ENCODE measurements around the gene SEMA5A.

SEMA5A gene

DNA sequence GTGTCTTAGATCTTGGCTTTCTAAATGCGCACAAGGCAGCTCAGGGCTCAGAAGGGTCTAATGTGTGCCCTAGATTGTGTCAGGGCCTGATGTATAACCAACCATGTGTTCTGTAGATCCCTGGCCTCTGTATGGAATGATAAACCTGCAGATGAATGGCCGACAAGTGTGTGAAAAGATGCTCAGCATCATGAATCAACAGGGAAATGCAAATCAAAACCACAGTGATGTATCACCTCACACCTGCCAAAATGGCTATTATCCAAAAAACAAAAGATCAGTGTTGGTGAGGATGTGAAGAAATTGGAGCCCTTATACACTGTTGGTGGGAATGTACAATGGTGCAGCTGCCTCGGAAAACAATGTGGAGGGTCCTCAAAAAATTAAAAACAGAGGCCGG is 489.8 kb downstream of the SEMA5A start:
- no peak for DNase-seq

DNA sequence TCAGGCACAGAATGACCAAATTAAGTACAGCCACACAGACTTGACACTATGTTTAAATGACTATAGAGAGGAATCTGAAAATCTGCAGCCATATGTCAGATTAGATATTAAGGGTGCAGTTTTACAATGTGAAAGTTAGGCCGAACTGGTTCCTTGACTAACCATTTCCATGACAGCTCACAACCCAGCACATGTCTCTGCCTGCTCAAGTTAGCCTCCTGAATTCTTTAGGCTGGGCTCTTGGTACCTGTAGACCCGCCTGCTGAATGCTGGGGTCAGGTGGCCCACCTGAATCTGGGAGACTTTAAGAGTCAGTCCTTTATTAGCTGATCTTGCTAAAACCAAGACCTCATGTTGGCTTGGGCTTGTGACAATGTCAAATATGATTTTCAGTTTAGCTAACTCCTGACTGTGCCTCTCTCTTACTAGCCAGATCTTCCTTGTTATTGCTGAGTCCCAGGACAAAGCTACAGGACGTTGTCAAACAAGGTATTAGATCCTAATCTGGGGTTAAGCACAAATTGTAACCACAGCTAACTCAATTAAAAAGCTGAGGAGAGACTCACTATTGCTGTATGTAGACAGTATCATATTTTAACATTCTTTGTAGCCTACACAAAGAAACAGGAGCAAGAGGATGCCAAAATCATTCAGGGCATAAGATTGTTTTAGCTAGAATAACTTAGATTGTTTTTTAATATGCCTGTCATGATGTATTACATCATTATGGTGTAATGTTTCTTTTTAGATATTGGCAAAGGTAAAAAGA is 490.9 kb downstream of the SEMA5A start:
- DNase-seq = peak; percentile 46

GRCh38 chr5:9054322-9054721 is 491.6 kb downstream of the SEMA5A start:
- DNase-seq = no peak

DNA sequence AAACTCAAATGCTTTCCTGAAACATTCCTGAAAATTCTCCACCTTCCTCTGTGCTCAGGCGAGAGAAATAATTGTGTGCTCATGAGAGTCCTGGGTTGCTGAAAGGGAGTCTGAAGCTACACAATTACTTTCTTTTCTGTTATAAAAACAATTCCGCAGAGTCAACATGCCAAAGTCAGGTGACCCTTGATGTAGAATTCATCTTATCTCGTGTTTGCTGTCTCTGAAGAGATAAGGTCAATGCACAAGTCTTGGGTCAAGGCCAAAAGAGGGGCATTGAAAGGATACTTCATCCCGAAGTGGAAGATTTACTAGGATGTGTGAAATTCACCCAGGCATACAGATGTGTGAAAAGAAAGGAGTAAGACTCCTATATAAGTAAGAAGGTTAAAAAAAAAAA is 493.5 kb downstream of the SEMA5A start:
- DNase-seq = no peak

GRCh38 chr5:9051779-9052178 is 494.1 kb downstream of the SEMA5A start:
- DNase-seq = no peak

GRCh38 chr5:9047932-9048331 is 497.9 kb downstream of the SEMA5A start:
- no peak for DNase-seq

DNA sequence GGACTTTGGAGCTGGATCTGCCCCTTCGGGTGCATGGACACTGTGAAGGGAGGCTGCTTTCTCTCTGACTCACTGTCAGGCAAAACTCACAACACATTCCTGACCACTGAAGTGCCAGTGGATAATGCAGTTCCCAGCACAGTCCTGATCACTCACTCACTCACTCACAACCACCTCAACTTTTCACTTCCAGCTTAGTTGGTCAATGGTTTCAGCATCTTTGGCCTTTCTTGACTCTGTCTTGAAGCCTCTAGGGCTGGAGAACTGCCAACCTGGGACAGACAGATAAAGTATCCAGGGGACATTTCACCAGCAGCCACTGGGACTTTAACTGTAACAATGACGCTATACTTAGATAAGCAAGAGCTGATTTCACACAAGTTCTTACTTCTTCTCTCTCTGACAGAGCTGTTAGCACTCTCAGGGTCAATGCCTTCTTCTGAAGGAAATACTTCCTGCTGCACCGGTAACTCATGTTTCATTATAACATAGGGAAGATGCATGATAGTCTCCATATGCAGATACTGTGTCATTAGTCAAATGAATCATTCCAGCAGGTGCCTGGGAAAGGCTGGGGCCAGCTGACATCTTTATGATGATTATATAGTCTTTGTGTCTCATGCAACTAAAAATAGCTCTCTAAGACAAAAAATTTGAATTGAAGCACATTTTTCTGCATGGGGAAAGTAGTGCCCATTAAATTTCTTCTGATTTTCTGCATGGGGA is 499.0 kb downstream of the SEMA5A start:
- peak; percentile 99 for DNase-seq

DNA sequence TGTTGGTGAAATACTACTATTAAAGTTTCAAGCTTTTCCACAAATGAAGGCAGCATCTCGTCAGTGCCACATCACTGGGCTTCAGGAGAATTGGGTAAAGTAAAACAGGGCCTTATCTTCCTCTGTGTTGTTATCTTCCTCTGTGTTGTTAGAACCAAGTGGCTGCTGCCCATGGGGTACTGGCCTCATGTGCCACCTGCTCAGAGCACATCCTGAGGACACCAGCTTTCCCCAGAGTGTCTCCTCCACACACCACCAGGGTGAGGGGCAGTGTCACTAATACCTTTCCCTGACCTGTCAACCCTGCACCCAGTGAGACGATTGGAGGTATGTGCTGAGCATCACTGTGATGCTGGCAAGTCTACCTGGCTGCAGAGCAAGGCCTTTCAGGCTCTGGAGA is 499.9 kb downstream of the SEMA5A start:
- no peak for DNase-seq

GRCh38 chr5:9042241-9042640 is 503.6 kb downstream of the SEMA5A start:
- no peak for DNase-seq

DNA sequence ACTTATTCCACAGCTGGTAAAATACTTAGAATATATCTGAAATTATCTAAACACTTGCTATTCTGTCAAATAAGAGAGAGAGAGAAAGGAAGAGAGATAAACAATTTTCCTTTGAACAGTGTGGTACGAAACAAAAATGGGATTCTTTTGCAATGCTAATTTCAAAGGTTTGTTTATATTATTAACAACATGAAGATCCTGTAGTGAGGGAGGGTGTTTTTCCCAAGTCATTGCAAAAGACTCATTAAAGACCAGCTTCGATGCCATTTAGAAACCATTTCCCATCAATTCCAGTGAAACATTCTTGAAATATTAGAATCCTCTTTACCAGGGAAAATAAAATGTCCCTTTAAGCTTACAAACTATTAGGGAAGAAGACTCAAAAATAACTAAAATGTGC is 505.4 kb downstream of the SEMA5A start:
- DNase-seq = no peak

GRCh38 chr5:9037048-9037447 is 508.8 kb downstream of the SEMA5A start:
- DNase-seq = no peak

- no peak for DNase-seq
Measured at GRCh38 chr5:9035346-9035745, 510.5 kb downstream of the SEMA5A start.

- DNase-seq = peak; percentile 86
Measured at GRCh38 chr5:9034649-9035048, 511.2 kb downstream of the SEMA5A start.

DNA sequence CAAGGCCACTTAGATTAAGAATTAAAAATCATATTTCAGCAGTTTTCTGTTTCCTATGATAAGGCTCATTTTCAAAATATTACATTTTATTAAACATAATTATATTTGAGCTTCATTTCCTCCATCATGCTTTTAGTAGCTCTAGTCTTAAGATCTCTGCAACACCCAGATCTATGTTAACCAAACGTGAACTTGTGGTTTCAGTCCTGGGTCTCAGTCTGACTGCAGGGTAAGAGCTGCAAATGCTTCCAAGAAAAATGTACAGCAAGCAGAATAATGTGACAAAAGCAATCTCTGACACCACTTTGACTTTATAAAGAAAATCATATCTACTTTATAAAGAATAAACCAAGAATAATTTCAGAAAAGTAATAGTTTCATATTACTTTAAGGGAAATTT is 512.4 kb downstream of the SEMA5A start:
- DNase-seq = no peak

DNA sequence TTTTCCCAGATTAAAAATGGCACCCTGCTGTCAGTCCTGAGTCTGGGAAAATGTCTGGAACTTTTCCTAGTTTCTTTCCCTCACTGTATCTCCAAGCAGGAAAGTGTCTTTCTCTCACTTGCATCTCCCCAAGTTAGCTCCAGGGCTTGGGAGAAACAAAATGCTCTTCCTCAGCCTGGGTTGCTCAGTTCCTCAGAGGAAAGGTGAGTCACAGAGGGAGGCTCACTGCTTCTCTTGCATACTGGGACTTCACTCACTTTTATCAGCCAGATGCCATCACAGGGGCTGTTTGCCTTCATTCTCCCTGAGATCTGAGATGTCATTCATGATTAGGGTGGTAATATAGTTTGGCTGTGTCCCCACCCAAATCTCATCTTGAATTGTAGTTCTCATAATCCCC is 519.9 kb downstream of the SEMA5A start:
- no peak for DNase-seq

DNA sequence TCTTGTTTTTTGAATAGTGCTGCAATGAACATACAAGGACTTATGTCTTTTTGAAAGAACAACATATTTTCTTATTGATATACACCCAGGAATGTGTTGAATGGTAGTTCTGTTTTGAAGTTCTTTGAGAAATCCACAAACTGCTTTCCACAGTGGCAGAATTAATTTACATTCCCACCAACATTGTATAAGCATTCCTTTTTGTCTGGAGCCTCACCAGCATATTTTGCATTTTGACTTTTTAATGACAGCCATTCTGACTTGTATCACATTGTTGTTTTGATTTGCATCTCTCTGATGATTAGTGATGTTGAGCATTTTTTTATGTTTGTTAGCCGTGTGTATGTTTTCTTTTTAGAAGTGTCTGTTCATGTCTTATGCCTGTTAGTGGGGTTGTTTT is 524.9 kb downstream of the SEMA5A start:
- DNase-seq = peak; percentile 37

- no peak for DNase-seq
Measured at GRCh38 chr5:9015937-9016270, 530.0 kb downstream of the SEMA5A start.

DNA sequence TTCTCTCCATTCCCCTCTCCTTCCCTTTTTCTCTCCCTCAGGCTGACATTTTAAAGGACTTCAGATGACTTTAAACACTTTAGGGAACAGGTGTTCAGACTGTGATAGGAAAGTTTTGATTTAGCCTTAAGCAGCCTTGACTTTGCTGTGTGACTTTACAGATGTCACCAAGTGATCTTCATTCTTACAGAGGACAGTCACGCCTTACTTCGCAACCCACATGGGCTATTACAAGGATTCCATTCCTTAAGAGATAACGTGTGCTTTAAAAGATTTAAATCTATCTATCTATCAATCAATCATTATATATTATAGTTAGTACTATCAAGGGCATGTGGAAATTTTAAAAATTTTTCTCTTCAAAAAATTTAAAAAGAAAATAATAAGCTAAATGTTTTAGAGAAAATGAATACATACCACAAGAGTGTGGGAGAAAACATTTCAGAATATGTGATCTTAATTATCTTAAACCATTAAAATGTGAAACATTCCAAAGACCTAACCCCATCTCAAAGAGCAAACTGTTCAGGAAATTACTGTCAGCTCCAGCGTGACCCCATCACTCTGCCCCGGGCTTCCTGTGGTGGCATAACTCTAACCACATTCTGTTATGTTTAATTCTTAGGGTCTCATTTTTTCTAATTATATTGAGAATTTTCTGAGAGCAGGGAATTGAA is 530.5 kb downstream of the SEMA5A start:
- DNase-seq = peak; percentile 90

- DNase-seq = no peak
Measured at GRCh38 chr5:9013147-9013546, 532.7 kb downstream of the SEMA5A start.

GRCh38 chr5:9009931-9010651 is 535.8 kb downstream of the SEMA5A start:
- DNase-seq = no peak

DNA sequence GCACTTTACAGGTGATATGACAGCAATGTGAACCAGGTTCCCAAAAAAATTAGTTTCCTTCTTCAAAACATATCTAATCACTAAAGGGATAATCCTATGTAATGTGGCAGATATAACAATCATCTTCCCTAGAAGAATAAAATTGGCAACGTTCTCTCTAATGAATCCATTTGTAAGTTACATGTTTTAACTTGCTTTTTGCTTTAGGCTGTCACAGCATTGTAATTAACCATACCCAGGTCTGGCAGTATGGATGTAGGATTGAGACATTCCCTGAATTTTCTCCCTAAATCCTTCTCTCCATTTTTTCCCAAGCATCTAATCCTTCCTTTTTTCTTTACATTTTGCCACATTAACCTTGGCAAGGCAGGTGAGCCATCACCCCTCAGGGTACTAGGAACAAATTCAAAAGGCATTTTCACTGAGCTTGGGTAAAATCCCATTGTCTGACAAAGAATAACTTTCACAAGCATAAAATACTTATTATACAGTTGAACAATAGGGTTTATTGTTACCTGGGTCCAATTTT is 548.3 kb downstream of the SEMA5A start:
- no peak for DNase-seq

DNA sequence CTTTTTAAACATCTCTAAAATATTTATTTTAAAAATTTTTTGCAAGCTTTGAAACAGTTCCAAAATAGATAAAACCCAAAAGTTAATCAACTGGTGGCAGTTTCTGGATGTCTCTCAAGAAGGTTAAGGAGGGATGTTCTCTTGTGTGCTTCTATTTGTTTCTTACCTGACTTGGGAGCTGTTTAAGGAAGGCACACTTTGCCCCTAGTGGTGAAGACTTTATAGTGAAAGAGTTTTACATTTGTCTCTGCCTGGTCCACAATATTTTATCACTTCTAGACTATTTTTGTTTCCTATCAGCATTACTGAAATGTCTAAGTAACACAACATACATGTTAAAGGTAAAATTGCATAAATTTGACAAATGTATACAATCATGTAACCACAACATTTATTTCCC is 552.8 kb downstream of the SEMA5A start:
- DNase-seq = no peak

All from fibroblast of skin of back (primary cell).